Stimulated activated CD4-positive, alpha-beta T cell treated with anti-CD3 and anti-CD28 coated beads, Interleukin-4, amount 100 ng/mL, for 4 hours (primary cell): ENCODE measurements around the gene DNA2.

Experiments used
- DNase-seq, 2 experiments: peaks; one replicate each; pipeline ENCODE4 v3.0.0-alpha.2; 2020

The DNA2 gene

GRCh38 chr10:68440898-68441297 is 30.9 kb downstream of the DNA2 start:
- DNase-seq = no peak

- no peak for DNase-seq
Measured at GRCh38 chr10:68435803-68436202, 36.0 kb downstream of the DNA2 start.

GRCh38 chr10:68434657-68435056 is 37.1 kb downstream of the DNA2 start:
- DNase-seq = no peak

- DNase-seq = no peak
Measured at GRCh38 chr10:68428396-68429104, 43.2 kb downstream of the DNA2 start.

- no peak for DNase-seq
Measured at GRCh38 chr10:68424454-68425014, 47.2 kb downstream of the DNA2 start.

- DNase-seq = peak; percentile 8 to 39
Measured at GRCh38 chr10:68423522-68423921, 48.3 kb downstream of the DNA2 start.

- DNase-seq = no peak
Measured at GRCh38 chr10:68419376-68419775, 52.4 kb downstream of the DNA2 start.

- DNase-seq = no peak
Measured at GRCh38 chr10:68408898-68409518, 62.8 kb downstream of the DNA2 start.

- peak; percentile 65 to 81 for DNase-seq
Measured at GRCh38 chr10:68406815-68407548, 64.8 kb downstream of the DNA2 start, which contains the start of gene RUFY2. RUFY2 (minus strand) TSS chr10:68407277; CDS start chr10:68407189, 88 bp downstream.

GRCh38 chr10:68406111-68406814 is 65.5 kb downstream of the DNA2 start:
- DNase-seq = peak; percentile 6 to 34

- DNase-seq = no peak
Measured at GRCh38 chr10:68403701-68404100, 68.1 kb downstream of the DNA2 start.

- no peak for DNase-seq
Measured at GRCh38 chr10:68402276-68402675, 69.5 kb downstream of the DNA2 start.

- DNase-seq = no peak
Measured at GRCh38 chr10:68397005-68397404, 74.8 kb downstream of the DNA2 start.

- no peak for DNase-seq
Measured at GRCh38 chr10:68385740-68386139, 86.0 kb downstream of the DNA2 start.

- DNase-seq = no peak
Measured at GRCh38 chr10:68371604-68372003, 100.2 kb downstream of the DNA2 start.

GRCh38 chr10:68367121-68367520 is 104.7 kb downstream of the DNA2 start:
- DNase-seq = no peak

- no peak for DNase-seq
Measured at GRCh38 chr10:68366600-68366999, 105.2 kb downstream of the DNA2 start.

- DNase-seq = no peak
Measured at GRCh38 chr10:68365611-68366010, 106.2 kb downstream of the DNA2 start.

GRCh38 chr10:68364101-68364886 is 107.5 kb downstream of the DNA2 start:
- DNase-seq = no peak
